Loucy (cell line): Measurements from ENCODE around the gene MAP4K1.

ENCODE experiments used
- H2AFZ ChIP-seq: fragments of 200-600 bp; sonication (generic); 2 replicates; pipeline ENCODE4 v1.6.0; 2016; ENCODE audit warnings: antibody characterized with exemption, mild to moderate bottlenecking, low read length, moderate library complexity
- H3F3A ChIP-seq: fragments of 200-600 bp; 2 replicates; pipeline ENCODE4 v1.6.0; 2016; ENCODE audit warnings: antibody characterized with exemption, low read depth, mild to moderate bottlenecking
- H3K27me3 ChIP-seq: fragments of 200-600 bp; sonication (generic); 2 replicates; pipeline ENCODE4 v1.6.1; 2014; ENCODE audit warnings: low read length, mild to moderate bottlenecking; ENCODE audit not compliant: insufficient read depth, poor library complexity, severe bottlenecking
- H3K36me3 ChIP-seq: fragments of 200-600 bp; sonication (generic); 2 replicates; pipeline ENCODE4 v1.6.1; 2016; ENCODE audit warnings: low read length; ENCODE audit not compliant: insufficient read depth
- H3K4me1 ChIP-seq: fragments of 200-600 bp; sonication (generic); 2 replicates; pipeline ENCODE4 v1.5.1; 2014; ENCODE audit warnings: low read length, mild to moderate bottlenecking; ENCODE audit not compliant: insufficient read depth, poor library complexity, severe bottlenecking
- H3K4me2 ChIP-seq: fragments of 200-600 bp; sonication (generic); 2 replicates; pipeline ENCODE4 v1.6.0; 2014; ENCODE audit warnings: antibody characterized with exemption, low read length, low read depth, mild to moderate bottlenecking; ENCODE audit not compliant: poor library complexity, severe bottlenecking
- H3K4me3 ChIP-seq: fragments of 200-600 bp; sonication (generic); 2 replicates; pipeline ENCODE4 v1.5.1; 2014; ENCODE audit warnings: low read length, mild to moderate bottlenecking, mixed read lengths; ENCODE audit not compliant: poor library complexity, severe bottlenecking
- H3K79me2 ChIP-seq: fragments of 200-600 bp; sonication (generic); 2 replicates; pipeline ENCODE4 v1.6.1; 2014; ENCODE audit warnings: low read length; ENCODE audit not compliant: insufficient read depth
- H3K9ac ChIP-seq: fragments of 200-600 bp; sonication (generic); 2 replicates; pipeline ENCODE4 v1.6.0; 2014; ENCODE audit warnings: mild to moderate bottlenecking, low read depth, low read length, moderate library complexity; ENCODE audit not compliant: poor library complexity, severe bottlenecking
- H3K9me2 ChIP-seq: fragments of 200-600 bp; sonication (generic); replicated peaks from 2 replicates; pipeline ENCODE4 v1.6.1; 2016; ENCODE audit warnings: low read depth, low read length, mixed read lengths
- H3K9me3 ChIP-seq: fragments of 200-600 bp; sonication (generic); 2 replicates; pipeline ENCODE4 v1.6.1; 2014; ENCODE audit warnings: mild to moderate bottlenecking, antibody characterized with exemption, low read length, low read depth; ENCODE audit not compliant: insufficient read depth
- H4K20me1 ChIP-seq: fragments of 200-600 bp; sonication (generic); 2 replicates; pipeline ENCODE4 v1.6.0; 2014; ENCODE audit warnings: antibody characterized with exemption, low read length, mild to moderate bottlenecking; ENCODE audit not compliant: insufficient read depth, poor library complexity, severe bottlenecking
- EZH2phosphoT487 ChIP-seq: fragments of 200-600 bp; IDR thresholded peaks from 2 replicates; pipeline ENCODE4 v1.6.1; 2018; ENCODE audit warnings: antibody characterized with exemption, mild to moderate bottlenecking, moderate library complexity, borderline replicate concordance
- TF ChIP-seq, protein P1 (sequence below): fragments of 200-600 bp; sonication (generic); conservative IDR thresholded peaks from 2 replicates; pipeline ENCODE4 v1.5.1; 2014; ENCODE audit warnings: mild to moderate bottlenecking, antibody characterized with exemption, low read length

MAP4K1 gene

GRCh38 chr19:38562096-38562495 lies 55.7 kb downstream of the MAP4K1 start:
- H3K9me2 ChIP-seq, result no peaks in the 10 kb centered on the region
- H3K4me3 ChIP-seq, result no peak overlapping the region
- no peaks in the 10 kb centered on the region for H4K20me1 ChIP-seq
- H3K79me2 ChIP-seq, result no peaks in the 10 kb centered on the region
- no peak overlapping the region for H3K9ac ChIP-seq
- TF ChIP-seq, protein P1, sequence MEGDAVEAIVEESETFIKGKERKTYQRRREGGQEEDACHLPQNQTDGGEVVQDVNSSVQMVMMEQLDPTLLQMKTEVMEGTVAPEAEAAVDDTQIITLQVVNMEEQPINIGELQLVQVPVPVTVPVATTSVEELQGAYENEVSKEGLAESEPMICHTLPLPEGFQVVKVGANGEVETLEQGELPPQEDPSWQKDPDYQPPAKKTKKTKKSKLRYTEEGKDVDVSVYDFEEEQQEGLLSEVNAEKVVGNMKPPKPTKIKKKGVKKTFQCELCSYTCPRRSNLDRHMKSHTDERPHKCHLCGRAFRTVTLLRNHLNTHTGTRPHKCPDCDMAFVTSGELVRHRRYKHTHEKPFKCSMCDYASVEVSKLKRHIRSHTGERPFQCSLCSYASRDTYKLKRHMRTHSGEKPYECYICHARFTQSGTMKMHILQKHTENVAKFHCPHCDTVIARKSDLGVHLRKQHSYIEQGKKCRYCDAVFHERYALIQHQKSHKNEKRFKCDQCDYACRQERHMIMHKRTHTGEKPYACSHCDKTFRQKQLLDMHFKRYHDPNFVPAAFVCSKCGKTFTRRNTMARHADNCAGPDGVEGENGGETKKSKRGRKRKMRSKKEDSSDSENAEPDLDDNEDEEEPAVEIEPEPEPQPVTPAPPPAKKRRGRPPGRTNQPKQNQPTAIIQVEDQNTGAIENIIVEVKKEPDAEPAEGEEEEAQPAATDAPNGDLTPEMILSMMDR, result no peak
- TF ChIP-seq EZH2phosphoT487, result no peak
- H3K36me3 ChIP-seq, result no peaks in the 10 kb centered on the region
- no peak overlapping the region for H2AFZ ChIP-seq
- no peaks in the 10 kb centered on the region for H3K4me1 ChIP-seq
- H3K9me3 ChIP-seq, result no peaks in the 10 kb centered on the region
- no peaks in the 10 kb centered on the region for H3F3A ChIP-seq
- H3K4me2 ChIP-seq, result no peak overlapping the region
- H3K27me3 ChIP-seq, result no peaks in the 10 kb centered on the region

DNA sequence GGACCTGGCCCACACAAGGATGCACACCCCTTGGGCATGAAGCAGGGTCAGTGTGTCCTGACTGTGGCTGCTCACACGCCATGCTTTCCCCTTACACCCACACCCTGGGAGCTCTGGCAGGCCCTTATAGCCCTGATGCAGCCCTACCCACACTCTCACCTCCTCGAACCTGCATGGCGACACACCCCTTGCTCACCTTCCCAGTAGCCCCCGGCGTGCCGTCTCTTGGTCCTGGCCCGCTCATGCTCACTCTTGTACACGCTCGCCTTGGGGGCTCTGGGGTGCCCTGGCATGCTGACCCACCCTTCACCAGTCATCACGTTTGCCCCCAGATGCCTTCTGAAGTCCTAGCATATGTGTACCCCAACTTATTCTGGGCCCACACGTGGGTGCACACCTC lies 56.1 kb downstream of the MAP4K1 start:
- H3K9me3 ChIP-seq, result no peaks in the 10 kb centered on the region
- TF ChIP-seq, protein P1, result no peak
- TF ChIP-seq EZH2phosphoT487, result no peak
- H2AFZ ChIP-seq, result no peak overlapping the region
- H3K79me2 ChIP-seq, result no peaks in the 10 kb centered on the region
- H3K4me1 ChIP-seq, result no peaks in the 10 kb centered on the region
- no peaks in the 10 kb centered on the region for H3F3A ChIP-seq
- no peak overlapping the region for H3K4me2 ChIP-seq
- no peaks in the 10 kb centered on the region for H3K36me3 ChIP-seq
- H3K9ac ChIP-seq, result no peak overlapping the region
- H3K27me3 ChIP-seq, result no peaks in the 10 kb centered on the region
- no peaks in the 10 kb centered on the region for H3K9me2 ChIP-seq
- no peaks in the 10 kb centered on the region for H4K20me1 ChIP-seq
- H3K4me3 ChIP-seq, result no peak overlapping the region

- Histone ChIP-seq H3K9me3 (no peaks in the 10 kb centered on the region), H3K4me2 (no peak overlapping the region), H3K9me2 (no peaks in the 10 kb centered on the region), H3K9ac (no peak overlapping the region), H3K4me1 (no peaks in the 10 kb centered on the region), H2AFZ (no peak overlapping the region), H4K20me1 (no peaks in the 10 kb centered on the region), H3K4me3 (no peak overlapping the region), H3F3A (no peaks in the 10 kb centered on the region), H3K27me3 (no peaks in the 10 kb centered on the region), H3K36me3 (no peaks in the 10 kb centered on the region), H3K79me2 (no peaks in the 10 kb centered on the region)
- no peak for TF ChIP-seq EZH2phosphoT487
- TF ChIP-seq, protein P1, result no peak
These were observed 56.6 kb downstream of the MAP4K1 start for GRCh38 chr19:38561053-38561606.
